ENCODE data around the gene ZNF653.

ZNF653 gene, protein sequence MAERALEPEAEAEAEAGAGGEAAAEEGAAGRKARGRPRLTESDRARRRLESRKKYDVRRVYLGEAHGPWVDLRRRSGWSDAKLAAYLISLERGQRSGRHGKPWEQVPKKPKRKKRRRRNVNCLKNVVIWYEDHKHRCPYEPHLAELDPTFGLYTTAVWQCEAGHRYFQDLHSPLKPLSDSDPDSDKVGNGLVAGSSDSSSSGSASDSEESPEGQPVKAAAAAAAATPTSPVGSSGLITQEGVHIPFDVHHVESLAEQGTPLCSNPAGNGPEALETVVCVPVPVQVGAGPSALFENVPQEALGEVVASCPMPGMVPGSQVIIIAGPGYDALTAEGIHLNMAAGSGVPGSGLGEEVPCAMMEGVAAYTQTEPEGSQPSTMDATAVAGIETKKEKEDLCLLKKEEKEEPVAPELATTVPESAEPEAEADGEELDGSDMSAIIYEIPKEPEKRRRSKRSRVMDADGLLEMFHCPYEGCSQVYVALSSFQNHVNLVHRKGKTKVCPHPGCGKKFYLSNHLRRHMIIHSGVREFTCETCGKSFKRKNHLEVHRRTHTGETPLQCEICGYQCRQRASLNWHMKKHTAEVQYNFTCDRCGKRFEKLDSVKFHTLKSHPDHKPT

DNA sequence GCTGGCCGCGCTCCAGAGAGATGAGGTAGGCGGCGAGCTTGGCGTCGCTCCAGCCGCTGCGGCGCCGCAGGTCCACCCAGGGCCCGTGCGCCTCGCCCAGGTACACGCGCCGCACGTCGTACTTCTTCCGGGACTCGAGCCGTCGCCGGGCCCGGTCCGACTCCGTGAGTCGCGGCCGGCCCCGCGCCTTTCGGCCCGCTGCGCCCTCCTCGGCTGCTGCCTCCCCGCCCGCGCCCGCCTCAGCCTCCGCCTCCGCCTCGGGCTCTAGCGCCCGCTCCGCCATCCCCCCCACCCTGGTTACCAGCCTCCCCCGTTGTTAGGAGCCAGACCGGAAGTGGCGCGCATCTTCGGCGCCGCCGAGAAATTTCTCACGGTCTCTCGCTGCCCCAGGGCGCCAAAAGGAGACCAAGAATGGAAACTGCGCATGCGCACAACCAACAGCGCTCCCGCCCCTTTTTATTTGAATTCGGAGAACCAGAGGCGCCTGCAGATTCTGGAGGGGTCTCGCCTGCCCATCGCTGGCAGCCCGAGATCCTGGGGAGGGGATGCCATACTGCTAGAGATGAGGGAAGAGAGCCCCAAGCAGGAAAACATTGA, at the start of gene ZNF653:
ZNF653 (minus strand) TSS at position 336 of the 597 bp plus-strand sequence; CDS start at position 283, 53 bp downstream.
- DNase-seq (ENCODE audit: low spot score), result peak; percentile 96

DNA sequence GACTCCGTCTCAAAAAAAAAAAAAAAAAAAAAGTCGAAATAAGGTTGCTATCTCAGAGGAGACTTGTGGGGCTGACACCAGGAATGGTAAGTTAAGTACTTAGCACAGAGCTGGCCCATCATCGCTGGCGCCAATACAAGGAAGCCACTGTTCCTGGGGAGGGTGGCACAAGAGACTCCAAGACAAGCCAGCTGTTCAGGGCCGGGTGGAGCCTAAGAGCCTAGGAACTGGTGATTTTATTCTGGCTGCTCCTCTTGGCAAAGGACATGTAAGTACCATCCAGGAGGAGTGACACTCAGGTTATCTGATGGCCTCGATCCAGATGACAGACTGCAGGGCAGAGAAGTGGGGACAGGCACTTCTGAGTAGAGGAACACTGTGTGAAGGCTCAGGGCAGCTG, 49.6 kb upstream of the ZNF653 start:
- DNase-seq (ENCODE audit: low spot score), result no peak

DNA sequence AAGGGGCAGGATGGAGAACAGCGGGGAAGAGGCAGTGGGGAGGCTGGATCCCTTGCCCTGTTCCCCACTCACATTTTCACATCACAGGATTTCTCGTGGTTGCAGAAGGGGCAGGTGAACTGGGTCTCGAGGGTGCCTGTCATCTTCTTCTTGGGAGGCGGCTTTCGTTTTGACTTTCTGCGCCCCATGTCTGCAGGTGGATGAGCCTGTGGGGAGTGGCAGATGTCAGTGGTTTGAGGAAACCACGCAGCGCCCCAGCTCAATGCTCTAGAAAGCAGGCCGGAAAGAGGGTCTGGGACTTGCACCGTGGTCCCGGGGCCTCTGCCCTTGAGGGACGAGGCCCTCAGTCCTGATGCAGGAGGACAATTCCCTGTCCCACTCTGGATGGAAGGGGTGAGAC, 48.5 kb upstream of the ZNF653 start:
- DNase-seq (ENCODE audit: low spot score), result no peak

DNA sequence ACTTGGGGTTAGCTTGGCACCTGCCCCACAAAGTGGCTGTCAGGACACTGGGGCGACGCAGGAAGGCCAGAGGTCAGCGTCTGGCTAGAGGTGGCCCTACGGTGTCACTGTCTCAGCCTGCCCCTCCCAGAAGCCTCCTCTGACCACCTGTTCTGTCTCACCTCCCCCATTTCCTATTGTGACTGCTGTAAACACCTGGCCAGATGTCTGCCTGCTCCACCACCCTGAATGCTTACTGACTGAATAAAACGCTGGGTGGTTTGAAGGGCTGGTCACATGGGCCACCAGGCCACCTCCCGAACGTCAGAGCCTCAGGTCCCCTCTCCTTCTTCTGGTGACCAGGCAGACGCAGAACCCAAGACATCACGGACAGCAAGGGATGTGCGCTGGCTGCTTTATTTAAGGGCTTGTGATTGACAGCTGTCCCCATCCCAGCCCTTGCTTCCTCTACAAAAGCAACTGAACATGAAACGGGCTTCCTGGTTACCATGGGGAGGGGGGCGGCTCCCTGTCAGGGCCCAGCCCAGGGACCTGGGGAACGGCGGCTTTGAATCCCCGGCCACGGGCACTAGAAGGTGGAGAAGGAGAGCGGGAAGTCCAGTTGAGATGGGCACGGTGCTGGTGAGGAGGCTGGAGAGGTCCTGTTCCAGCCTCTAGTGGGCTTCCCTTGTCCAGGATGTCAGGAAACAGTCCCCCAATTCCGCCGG, 47.2 kb upstream of the ZNF653 start:
- DNase-seq (ENCODE audit: low spot score), result no peak

DNA sequence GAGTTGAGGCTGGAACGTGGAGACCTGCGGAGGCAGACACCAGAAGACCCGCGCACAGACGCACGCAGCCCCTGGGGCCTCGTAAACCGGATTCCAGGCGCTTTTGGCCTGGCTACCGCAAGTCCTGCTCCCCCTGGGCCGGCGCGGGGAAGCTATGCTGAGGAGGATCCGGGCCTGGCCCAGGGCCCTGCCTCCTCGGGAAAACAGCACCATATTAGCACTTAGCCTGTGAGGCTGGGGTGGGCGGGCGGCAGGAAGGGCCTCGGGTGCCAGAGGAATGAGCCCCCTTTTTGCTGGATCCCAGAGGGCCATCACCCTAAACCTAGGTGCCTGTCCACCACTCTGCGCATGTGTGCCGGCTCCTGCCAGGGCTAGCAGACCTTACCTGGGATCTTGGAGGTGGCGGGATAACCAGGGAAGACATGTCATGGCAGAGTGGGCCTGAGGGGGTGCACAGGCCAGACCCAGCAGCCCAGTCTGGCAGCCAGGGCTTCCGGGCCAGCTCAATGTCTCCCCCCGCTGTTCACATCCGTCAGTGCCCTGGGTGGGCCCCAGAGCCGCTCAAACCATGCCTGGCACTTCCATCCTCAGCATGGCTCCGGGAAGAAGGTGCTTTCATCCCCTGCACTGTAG, 46.1 kb upstream of the ZNF653 start:
- DNase-seq (ENCODE audit: low spot score), result no peak

DNA sequence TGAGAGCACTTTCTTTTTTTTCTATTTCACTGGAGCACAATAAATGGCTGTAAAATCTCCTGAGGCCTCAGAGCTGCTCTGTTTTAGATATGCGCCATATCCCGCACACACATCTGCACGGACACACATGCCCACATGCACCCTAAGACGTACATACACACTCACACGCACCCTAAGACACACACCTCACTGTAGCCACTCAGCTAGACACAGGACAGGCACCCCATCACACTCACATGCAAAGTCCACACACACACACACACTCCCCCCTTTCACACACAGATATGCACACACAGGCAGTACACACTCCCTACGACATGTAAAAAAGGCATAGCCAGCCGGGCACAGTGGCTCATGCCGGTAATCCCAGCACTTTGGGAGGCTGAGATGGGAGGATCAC, 44.6 kb upstream of the ZNF653 start:
- no peak for DNase-seq (ENCODE audit: low spot score)

DNA sequence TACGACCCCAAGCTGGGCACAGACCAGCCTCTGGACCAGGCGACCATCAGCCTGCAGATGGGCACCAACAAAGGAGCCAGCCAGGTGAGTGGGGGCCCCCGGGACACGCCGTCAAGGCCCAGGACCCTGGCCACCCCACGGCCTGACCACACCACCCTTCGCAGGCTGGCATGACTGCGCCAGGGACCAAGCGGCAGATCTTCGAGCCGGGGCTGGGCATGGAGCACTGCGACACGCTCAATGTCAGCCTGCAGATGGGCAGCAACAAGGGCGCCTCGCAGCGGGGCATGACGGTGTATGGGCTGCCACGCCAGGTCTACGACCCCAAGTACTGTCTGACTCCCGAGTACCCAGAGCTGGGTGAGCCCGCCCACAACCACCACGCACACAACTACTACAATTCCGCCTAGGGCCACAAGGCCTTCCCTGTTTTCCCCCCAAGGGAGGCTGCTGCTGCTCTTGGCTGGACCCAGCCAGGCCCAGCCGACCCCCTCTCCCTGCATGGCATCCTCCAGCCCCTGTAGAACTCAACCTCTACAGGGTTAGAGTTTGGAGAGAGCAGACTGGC, 43.8 kb upstream of the ZNF653 start:
- DNase-seq (ENCODE audit: low spot score), result no peak

DNA sequence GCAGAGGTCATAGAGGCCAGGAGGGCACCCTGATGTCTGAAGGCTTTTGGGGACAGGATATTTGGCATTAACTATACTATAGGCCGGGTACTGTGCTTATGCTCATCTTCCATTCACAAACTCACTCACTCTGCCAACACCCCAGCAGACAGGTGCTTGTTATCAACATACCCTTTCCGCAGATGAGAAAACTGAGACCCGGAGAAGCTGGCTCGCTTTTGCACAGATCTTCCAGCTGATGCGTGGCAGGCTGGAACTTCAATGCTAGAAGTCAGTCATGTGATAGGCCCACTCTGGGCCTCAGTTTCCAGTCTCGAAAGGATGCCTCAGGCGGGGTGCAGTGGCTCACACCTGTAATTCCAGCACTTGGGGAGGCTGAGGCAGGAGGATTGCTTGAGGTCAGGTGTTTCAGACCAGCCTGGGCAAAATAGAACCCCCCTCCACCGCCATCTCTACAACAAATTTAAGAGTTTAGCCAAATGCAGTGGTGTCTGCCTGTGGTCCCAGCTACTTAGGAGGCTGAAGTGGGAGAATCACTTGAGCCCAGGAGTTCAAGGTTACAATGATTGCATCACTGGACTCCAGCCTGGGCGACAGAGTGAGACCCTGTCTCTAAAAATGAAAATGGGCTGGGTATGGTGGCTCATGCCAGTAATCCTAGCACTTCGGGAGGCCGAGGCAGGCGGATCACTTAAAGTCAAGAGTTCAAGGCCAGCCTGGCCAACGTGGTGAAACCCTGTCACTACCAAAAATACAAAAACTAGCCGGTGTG, 42.5 kb upstream of the ZNF653 start:
- no peak for DNase-seq (ENCODE audit: low spot score)

DNA sequence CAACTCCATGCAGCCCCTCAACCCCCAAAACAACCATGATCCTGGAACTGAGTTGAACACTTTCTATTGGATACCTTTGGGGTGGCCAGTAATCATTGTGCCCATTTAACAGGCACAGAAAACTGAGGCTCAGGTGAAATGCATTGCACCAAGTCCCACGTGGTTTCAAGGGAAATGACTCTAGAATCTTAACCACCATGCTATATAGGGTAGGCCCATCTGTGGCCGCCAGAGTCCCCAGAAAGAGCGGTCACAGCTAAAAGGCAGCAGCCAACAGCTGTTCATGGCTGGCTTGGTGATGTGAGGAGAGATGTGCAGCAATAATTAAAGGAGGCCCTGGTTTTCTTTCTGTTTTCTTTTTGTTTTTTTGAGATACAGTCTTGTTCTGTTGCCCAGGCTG, 35.6 kb upstream of the ZNF653 start:
- no peak for DNase-seq (ENCODE audit: low spot score)

DNA sequence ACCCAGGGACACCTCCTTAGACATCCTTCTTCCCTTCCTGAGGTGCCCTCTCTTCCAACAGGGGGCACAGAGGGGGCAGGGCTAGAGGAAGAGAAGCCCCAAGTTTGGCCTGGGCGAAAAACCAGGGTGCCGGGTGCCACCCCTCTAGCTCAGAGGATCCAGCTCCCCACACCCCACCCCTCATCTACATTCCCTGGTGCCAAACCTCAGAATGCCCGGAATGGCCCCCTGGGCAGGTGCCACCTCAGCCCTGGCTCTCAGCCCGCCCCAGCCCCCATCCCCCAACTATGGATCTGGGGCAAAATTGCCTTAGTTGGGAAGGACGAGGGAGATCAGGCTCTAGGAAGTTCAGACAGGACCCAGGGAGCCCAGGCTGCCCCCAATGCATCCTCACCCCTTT, 35.0 kb upstream of the ZNF653 start:
- DNase-seq (ENCODE audit: low spot score), result no peak

DNA sequence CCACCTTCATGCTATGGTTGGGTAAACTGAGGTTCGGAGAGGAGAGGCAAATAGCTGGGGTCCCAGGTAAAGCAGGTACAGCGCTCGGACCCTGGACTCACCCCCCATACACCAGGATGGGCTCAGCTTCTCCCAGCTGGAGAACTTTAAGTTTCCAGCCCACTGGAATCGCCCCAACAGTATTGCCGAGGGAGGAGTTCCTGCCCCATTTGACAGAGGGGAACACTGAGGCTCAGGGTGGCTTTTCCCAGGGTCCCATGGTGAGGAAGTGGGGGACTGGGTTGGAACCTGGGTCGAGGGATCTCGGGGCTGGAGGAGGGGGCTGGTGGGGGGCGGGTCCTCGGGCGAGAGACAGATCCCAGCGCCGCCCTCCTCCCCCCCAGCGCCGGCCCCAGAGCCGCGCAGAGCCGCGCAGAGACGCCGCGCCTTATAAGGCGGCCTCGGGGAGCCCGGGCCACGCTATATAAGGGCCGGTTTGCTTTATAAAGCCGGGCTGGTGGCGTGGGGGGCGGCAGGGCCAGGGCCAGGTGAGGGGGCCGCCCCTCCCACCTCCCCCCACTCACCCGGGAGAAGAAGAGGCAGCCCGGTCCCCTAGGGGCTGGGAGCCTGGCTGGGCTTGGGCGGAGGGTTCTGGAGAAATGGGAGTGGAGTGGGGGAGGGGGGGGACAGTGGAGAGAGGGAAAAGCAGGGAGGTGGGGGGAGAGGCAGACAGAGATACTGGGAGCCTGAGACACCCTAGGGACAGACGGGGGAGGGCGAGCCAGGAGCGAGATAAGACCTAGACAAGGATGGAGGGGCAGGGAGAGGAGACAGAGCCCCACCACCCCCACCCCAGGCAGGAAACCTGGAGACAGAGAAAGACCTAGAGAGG, 34.1 kb upstream of the ZNF653 start:
- no peak for DNase-seq (ENCODE audit: low spot score)

DNA sequence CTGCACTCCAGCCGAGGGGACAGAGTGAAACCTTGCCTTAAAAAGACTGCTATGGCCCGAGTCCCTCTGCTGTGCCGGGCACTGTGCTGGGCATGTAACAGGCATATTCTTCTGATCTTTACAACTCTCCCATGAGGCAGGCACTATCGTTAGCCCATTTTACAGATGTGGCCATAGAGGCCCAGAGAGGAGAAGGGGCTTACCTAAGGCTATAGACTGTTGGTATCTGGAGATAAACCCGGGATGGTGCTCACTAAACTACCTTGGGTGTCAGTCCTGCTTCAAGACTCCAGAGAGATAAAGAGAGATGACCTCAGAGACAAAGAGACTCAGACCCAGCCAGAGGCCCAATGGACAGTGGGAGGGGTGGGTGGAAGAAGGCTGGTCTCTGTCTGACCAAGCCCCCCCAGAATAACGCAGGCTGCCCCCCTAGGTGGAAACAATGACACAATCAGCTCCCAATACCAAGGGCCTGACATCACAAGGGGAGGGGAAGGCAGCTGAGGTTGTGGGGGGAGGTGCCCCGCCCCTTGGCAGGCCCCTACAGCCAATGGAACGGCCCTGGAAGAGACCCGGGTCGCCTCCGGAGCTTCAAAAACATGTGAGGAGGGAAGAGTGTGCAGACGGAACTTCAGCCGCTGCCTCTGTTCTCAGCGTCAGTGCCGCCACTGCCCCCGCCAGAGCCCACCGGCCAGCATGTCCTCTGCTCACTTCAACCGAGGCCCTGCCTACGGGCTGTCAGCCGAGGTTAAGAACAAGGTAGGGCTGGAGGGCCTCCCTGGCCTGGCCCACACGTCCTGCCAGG, 32.8 kb upstream of the ZNF653 start, which contains the start of gene CNN1:
CNN1 (plus strand) TSS at position 620 of the 805 bp plus-strand sequence; CDS start at position 697, 77 bp downstream.
- no peak for DNase-seq (ENCODE audit: low spot score)

DNA sequence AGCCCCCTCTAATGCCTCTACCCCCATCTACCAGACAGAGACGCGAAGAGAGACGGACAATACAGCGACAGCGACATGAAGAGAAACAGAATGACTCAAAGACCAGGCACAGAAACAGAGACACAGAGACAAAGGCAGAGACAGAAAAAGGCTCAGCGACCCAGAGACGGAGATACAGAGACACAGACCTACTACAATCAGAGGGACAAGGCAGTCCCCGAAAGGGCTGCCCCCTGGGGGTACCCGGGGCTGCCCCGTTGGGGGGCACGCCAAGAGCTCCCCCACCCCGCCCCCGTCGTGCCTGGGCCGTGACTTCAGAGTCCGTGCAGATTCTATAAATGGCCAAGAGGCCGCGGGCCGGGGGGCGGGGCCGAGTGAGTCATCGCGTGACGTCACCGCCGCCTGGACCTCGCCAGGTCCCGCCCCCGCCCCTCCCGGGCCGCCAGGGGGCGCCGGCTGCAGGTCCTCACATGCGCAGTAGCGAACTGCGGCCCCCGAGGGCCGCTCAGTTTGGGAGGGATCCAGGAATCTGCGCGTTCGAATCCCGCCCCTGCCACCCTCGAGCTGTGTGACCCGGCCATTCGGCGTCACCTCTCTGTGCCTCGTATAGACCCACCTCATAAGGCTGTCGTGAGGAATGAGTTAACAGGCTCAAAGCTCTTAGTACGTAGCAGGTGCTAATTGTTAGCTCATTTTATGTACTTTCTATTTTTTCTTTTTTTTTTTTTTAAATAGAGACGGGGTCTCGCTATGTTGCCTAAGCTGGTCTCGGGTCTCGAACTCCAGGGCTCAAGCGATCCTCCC, 30.4 kb upstream of the ZNF653 start:
- peak; percentile 88 for DNase-seq (ENCODE audit: low spot score)

DNA sequence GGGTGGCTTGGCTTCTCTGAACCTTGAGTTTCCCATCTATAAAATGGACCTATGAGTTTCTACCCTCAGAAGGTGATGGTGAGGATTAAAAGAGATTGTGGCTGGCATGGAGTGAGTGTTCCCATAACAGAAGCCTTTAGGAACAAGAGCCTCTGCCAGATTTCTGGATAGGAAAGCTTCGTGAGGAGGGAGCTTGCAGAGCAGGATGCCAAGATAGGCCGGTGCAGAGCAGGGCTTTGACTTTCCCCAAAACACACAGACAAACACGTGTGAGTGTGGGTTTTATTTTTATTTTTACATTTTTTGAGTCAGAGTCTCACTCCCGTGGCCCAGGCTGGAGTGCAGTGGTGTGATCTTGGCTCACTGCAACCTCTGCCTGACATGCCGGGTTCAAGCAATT, 29.3 kb upstream of the ZNF653 start:
- DNase-seq (ENCODE audit: low spot score), result no peak

DNA sequence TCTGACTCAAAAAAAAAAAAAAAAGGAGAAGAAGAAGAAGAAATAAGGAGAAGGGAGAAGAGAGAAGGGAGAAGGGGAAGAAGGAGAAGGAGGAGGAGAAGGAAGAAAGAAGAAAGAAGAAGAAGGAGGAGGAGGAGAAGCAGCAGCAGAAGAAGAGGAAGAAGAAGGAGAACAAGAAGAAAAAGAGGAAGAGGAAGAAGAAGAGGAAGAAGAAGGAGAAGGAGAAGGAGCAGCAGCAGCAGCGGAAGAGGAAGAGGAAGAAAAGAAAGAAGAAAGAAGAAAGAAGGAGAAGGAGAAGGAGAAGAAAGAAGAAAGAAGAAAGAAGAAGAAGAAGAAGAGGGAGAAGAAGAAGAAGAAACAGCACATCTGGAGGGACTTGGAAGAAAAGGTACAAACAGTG, 28.9 kb upstream of the ZNF653 start:
- DNase-seq (ENCODE audit: low spot score), result no peak

DNA sequence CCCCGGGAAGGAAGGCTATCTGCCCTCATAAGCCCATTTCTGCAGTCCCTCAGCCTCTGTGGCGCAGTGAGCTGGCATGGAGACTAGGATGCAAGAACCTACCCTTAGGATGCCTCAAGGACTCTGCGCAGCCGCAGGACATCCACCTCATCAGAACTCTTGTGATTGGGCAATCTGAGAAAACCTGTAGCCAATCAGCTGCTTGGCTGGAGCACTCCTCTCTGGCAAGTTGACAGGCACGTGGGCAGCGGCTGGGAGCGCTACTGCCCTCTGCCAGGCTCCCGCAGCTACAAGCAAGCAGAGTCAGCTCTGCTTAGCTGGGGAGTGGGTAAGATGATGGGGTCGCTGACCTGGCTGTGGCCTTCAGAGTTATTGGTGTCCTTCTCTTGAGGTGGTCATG, 24.8 kb upstream of the ZNF653 start:
- peak; percentile 51 for DNase-seq (ENCODE audit: low spot score)

DNA sequence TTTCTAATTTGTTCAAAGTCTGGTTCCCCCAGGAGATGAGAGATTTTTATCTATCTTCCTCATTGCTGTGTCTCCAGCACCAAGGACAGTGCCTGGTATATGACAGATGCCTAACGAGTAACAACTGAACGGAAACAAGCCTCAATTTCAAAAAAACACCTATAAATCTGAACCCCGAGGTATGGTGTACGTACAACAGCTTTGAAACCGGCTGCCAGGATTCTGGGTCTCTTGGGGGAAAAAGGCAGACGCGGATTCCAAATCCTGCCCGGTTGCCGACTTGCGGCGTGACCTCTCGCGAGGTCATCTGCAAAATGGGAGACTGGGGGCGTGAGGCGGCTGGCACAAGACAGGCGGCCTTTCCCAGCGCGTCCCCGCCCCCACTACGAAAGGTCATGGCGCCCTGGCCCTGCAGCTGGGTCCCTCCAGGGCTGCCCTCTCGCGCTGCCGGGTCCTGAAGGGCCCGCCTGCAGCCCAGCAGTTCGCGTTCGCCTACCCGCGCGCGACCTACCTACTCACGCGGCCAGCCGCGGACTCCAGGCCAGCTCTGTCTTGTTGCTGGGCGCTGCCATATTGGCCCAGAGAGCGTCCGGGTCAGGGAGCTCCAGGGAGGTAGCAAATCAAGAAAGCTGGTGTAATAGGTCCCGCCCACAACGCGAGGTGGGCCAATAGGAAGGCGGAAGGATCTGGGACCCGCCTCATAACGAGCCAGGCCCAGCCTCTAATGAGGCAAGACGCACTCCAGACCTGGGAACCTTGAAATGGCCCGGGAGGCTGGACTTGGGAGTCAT, 23.1 kb upstream of the ZNF653 start, which contains the start of gene ECSIT:
ECSIT (minus strand) TSS at position 584 of the 791 bp plus-strand sequence. CDS start 9,964 bp downstream, outside the sequence.
- DNase-seq (ENCODE audit: low spot score), result peak; percentile 97

Data from activated CD4-positive, alpha-beta T cell treated with anti-CD3 and anti-CD28 coated beads, Interleukin-2, Interleukin-4, amounts not matched to agents 100 ng/mL and 50 ng/mL, durations not matched to agents 16 hours and 8 hours (primary cell).